Right forelimb (tissue), 1 donor: ENCODE measurements around the gene CARD10.
"Not testable (repeated sequence)": the region's sequence is repeated elsewhere in the genome, so short reads cannot be mapped to it uniquely, and the experiment has no call there.

ENCODE experiments used
- DNase-seq: peaks from one replicate; pipeline ENCODE4 v3.0.0-alpha.2; 2018

CARD10 gene

DNA sequence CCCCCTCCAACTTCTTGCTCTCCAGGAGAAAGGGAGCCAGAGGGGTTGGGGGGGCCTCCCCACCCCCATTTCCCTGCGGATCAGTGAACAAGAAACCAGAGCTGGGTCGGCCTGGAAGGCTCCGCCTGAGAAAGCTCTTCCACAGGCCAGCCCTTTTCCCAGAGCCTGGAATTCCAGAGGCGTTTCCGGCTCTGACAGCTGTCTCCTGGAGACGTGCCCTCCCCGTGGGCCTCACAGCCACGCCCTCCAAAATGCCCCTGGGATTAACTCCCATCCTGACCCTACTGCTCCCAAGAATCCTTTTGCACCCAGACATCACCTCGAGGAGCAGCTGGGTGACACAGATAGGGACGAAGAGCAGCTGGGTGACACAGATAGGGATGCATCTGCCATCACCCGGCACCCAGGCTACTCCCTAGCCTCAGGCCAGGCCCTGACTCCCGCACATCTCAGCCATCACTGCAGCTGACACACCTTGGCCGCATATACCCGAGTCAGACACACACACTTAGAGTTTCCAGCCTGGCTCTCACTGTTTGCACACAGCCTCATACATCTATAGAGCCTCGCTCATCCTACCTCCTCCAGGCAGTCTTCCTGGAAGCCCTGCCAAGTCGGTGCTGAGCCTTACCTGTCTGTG, 33.4 kb upstream of the CARD10 start:
- peak; percentile 81 for DNase-seq

DNA sequence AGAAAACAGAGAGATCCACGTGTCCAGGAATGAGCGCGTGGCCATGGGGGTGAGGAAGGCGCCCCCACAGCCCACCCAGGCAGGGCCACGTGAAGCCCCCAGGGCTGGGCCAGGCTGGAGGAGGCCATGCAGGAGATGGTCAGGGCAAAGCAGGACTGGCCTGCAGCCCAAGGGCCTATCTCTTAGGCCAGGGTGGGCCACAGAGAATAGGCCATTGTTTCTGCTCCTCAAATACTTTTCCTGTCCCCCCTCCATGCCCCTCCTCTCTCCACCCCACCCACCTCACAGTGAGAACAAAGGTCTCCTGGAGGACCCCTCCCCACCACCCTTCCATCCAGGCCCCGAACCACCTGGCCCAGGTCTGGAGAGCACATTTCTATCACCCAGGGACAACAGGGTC, 32.8 kb upstream of the CARD10 start:
- no peak for DNase-seq

DNA sequence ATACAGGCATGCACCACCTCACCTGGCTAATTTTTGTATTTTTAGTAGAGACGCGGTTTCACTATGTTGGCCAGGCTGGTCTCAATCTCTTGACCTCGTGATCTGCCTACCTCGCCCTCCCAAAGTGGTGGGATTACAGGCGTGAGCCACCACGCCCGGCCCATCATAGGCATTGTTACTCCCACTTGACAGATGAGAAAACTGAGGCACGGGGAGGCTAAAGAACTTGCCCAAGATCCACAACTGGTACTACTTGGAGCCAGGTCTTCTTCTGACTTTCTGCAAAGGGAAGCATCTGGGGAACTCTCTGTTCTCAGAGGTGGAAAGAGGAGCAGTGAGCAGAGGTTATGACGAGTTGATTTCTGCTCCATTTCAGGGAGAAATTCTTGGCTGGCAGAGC, 31.7 kb upstream of the CARD10 start:
- not testable (repeated sequence) for DNase-seq

DNA sequence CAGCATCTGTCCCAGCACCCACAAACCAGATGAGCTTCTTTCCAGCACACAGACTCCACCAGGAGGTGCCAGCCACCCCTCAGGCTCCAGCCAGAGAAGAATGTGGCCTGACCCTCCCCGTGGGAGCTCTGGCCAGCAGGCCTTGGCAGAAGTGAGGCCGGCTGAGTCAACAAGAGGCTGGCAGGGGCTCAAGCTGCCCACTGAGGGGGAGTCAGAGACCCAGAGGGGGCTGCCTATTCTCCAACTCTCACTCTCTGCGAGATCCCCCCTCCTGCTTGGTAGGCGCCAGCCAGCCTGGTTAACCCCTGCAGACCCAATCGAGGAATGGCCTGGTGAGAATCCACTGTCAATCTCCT, 30.5 kb upstream of the CARD10 start:
- DNase-seq = peak; percentile 74

DNA sequence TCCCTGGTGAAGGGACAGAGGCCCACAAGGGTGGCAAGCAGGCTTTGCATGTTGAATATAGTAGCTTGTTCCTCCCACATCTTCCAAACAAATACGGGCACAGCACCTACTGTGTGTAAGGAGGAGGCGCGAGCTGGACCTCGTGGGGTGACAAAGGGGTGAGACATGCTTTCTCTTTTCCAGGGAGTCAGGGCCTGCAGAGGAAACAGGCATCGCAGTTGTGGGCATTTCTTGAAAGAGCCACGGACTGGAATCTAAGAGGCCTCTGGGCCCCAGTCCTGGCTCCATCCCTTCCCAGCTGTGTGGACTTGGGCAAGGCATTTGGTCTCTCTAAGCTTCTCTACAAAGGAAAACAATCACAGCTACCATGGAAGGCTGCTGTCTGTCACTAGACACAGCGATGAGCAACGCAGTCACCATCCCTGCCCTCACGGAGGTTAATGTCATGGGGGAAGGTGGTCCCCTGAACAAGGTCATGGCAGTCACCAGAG, 28.1 kb upstream of the CARD10 start:
- peak; percentile 62 for DNase-seq

DNA sequence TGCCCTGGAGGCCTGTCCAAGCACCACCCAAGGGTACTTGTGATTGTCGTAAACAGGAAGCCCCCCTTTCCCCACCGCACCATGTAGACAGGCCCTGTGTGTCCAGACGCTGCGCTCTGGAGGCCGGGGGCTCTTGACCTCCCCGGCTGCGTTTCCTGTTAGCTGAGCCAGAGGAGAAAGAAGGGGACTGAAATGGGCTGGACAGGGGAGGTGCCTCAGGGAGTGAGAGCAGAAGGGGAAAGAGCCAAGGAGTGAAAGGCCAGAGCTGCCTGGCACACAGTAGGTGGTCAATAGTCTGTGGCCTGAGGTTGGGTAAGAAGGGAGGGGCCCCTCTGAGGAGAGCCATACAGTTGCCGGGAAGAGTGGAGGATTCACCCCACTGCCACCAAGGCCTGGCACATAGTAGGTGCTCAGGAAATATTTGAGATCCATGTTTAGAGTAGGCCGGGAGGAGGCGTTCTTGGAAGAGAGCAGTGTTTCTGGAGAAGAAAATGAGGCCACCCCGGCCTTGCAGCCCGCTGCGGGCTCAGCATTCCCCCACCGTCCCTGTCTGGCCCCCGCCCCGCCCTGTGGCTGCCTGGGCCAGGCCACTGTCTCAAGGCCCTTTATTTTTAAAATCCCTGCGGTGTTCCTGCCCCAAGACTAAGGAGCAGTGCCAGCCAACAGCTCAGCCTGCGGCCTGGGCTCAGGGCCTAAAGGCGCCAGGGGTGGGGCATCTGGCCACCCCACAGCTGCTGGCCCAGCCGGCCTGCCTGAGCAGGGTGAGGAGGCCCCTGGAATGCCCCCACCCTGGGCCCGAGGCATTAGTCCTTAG, 27.4 kb upstream of the CARD10 start:
- DNase-seq = peak; percentile 78

DNA sequence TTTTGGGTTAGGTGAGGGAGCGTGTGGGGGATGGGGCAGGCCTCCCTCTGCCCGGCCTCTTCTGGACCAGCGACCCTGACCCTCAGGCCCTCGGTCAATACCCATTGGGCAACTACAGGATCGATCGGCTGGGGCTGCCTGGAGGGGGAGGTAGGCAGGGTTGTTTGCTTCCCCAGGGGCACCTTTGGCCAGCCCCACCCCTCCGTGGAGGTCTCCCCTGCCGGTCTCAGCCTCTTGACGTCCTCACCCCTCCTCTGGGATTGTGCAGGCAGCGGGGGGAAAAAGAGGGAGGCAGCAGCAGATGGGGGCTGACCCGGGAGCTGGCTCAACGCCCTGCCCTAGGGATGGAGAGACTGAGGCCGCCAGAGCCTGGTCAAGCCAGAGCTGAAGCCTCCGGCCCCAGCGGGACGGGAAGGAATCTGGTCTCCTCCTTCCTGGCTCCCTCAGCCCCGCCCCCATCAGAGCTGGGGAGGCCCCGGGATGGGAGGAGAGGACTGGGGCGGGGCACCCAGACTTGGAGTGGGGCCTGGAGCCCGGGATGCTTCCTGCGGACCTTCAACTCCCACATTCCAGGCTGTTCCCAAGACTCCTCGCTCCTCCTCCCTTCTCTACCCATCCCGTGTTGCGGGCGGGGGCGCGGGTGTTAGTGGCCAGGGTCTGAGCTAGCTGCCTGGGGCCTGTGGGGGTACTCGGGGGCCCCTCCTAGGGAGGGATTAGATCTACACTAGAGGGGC, 26.7 kb upstream of the CARD10 start:
- DNase-seq = peak; percentile 91

DNA sequence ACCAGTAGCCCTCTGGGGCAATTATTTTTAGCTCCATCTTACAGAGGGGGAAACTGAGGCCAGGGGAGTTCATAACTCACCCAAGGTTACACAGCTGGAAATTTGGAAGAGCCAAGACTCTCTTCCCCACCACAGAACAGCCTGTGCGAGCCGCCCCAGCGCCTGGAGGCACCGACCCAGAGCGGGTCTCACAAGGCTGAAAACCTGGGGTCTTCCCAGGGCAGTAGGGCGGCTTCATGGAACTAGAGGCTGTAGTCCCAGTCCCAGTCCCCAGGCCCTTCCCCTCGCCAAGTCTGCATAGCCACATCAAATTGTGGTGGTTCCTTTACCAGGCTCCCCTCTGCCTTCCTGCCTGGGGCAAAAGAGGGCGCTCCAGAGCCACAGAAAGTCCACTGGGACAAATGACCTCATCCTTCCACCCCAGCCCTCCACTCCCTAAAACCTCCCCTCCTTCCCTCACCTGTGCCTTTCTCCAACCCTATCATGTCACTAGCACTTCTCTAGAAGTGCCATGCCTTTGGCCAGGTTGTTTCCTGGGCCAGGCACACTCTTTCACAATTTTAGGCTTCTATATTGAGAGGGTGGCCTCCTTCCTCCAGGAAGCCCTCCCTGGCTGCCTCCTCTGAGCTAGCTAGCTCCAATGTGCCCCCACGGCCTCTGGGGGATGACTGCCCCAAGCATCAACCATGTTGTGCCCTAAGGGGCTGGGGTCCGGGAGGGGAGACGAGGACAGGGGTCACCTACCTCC, 25.9 kb upstream of the CARD10 start:
- peak; percentile 72 for DNase-seq

DNA sequence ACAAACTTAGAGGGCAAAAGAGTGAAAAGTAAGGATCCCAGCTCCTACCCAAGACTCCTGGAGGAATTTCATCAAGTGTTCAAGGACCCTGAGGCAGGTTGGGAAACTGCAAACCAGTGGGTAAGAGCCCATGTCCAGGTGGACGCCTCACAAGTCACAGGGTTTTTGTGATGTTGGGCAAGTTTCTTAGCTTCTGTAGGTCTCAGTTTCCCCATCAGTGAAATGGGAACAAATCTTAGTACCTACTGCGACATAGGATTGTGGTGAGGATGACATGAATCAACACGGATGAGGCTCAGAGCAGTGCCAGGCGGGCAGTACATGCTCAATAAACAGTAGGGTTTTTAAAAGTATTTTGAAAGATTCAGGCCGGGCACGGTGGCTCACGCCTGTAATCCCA, 23.7 kb upstream of the CARD10 start:
- DNase-seq = no peak

DNA sequence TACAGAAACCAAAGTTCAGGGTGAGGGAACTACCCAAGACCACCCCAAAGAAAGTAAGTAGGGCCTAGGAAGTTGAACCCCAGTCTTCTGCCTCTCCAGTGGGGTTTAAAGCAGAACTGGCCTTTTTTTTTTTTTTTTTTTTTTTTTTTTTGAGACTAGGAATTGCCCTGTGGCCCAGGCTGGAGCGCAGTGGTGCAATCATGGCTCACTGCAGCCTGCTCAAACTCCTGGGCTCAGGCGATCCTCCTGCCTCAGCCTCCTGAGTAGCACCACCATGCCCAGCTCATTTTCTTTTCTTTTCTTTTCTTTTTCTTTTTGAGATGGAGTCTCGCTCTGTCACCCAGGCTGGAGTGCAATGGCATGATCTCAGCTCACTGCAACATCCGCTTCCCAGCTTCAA, 23.2 kb upstream of the CARD10 start:
- not testable (repeated sequence) for DNase-seq

DNA sequence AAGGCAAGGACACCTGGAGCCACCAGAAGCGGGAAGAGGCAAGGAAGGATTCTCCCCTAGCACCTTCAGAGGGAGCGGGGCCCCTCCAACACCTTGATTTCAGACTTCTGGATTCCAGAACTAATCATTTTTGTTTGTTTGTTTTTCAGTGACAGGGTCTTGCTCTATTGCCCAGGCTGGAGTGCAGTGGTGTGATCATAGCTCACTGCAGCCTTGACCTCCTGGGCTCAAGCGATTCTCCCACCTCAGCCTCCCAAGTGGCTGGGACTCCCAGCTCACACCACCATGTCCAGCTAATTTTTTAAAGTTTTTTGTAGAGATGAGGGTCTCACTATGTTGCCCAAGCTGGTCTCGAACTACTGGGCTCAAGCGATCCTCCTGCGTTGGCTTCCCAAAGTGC, 20.6 kb upstream of the CARD10 start:
- DNase-seq = not testable (repeated sequence)

DNA sequence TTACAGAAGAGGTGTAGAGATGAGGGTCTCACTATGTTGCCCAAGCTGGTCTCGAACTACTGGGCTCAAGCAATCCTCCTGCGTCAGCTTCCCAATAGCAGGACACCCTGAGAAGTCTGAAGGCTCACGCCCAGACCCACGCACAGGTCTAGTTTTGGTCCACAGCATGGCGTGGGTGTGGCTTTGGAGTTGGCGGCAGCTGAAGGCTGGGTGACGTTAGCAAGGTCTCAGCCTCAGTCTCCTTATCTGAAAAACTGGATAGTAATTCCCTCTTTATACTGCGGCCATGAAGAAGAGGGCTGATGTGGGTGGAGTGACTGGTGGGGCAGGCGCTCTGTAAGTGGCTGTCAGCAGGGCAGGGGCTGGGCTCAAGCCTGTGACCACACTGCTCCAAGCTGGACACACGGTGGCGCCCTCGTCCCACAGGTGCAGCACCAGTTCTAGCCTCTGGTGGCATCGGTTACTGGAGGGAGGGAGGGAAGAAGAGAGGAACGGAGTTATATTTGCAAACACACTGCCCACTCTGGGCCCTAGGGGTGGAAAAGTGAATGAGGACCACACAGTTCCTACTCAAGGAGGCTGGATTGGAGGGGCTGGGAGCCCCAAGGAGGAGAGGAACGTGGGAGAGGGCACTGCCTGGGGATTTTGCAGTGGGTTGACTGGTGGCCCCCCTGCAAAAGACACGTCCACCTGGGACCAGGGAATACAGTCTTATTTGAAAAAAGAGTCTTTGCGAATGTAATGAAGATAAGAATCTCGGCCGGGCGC, 19.6 kb upstream of the CARD10 start:
- peak; percentile 97 for DNase-seq

DNA sequence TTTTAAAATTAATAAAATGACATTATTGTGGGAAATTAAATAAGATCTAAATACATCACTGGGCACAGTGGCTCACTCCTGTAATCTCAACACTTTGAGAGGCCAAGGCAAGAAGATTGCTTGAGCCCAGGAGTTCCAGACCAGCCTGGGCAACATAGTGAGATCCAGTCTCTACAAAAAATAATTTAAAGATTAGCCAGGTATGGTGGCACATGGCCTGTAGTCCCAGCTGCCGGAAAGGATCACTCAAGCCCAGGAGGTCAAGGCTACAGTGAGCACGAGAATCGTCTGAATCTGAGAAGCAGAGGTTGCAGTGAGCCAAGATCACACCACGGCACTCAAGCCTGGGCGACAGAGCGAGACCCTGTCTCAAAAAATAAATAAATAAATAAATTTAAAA, 15.9 kb upstream of the CARD10 start:
- DNase-seq = no peak

DNA sequence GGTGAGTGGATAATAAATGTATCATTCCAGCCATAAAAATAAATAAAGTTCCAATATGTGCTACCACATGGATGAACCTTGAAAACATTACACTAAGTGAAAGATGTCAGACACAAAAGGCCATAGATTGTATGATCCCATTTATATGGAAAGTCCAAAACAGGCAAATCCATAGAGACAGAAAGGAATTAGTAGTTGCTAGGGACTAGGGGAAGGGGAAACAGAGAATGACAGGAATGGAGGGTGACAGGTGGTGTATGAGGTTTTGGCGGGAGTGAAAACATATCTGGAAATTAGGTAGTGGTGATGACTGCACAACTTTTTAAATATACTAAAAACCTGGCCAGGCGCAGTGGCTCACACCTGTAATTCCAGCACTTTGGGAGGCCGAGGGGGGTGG, 15.2 kb upstream of the CARD10 start:
- DNase-seq = no peak

DNA sequence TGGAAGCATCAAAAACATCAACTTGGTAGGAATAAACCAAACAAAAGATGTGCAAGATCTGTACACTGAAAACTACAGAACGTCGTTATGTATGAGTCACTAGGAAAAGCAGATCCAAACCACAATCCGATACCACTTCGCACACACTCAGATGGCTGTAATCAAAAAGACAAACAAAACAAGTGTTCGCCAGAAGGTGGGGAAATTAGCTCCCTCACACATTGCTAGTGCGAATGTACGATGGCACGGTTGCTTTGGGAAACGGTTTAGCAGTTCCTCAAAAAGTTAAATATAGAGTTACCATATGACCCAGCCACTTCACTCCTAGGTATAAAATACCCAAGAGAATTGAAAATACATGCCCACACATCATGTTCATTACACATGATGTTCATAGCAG, 14.8 kb upstream of the CARD10 start:
- DNase-seq = no peak

DNA sequence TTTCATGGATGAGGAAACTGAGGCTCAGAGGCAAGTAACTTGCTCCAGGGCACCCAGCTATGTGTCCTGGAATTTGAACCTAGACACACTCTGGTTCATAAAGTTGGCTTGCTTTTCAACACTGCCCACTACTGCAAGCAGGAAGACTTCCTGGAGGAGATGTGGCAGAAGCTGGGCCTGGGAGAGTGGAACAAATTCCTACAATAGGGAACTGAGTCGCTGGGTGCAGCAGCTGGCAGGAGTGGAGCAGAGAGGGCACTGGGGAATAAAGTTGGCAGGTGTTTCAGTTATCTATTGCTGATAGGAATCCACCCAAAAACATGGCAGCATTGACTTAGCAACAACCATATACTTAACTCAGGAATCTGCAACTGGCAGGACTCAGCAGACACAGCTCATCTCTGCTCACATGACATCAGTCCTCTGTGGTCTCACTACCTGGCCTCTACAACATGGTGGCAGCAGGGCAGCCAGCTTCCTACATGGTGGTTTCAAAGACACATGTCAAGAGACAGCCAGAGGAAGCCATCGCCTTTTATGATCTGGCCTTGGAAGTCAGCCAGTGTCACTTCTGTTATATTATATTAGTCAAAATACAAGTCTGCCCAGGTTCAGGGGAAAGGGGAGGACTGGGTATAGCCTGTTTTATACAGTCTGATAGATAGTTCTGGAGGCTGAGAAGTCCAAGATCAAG, 10.6 kb upstream of the CARD10 start:
- peak; percentile 31 for DNase-seq

DNA sequence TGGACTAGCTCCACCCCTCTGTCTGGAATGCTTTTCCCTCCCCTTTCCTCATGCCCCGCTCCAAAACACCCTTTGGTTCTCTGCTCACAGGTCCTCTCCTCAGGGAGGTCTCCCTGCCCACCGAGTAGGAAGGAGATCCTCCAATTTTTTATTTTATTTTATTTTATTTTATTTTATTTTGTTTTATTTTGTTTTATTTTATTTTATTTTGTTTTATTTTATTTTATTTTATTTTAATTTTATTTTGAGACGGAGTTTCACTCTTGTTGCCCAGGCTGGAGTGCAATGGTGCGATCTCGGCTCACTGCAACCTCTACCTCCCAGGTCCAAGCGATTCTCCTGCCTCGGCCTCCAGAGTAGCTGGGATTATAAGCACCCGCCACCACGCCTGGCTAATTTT, 8.7 kb upstream of the CARD10 start:
- not testable (repeated sequence) for DNase-seq

DNA sequence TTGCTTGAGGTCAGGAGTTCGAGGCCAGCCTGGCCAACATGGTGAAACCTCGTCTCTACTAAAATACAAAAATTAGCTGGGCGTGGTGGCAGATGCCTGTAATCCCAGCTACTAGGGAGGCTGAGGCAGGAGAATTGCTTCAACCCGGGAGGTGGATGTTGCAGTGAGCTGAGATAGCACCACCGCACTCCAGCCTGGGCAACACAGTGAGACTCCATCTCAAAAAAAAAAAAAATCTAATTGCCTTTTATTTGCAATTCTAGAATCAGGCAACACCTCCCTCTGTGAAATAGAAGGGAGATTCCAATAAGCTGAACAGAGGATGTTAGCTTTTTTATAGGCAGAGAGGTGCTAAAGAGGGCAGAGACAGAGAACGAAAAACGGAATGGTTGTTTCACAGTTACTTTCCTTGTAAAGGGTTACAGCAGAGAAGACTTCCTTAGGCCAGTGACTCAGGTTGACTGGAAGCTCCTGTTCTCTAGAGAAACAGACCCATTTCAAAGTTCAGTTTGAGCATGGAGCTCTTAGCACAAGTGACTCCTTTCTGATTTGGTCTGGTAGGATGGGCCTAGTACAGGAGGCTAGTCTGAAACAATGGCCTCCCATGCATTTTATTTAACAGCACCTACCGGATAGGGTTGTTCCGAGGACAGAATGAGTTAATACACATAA, 8.0 kb upstream of the CARD10 start:
- DNase-seq = not testable (repeated sequence)

DNA sequence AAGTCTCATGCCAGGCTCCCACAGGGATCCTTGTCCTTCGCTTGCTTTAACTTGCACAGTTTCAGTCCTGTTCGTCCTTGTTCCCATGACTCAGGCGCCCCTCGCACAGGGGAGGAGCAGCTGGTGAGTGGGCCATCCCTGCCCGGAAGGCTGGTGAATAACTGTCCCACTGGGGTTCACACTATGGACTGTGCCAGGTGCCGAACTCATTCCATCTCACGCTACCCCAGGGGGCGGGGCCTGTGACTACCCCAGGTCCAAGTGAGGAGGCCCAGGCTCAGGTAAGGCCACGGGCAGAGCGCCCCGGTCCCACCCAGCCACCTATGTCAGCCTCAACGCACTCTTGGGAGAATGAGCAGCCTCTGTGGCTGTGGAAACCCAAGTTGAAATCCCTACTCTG, 7.2 kb upstream of the CARD10 start:
- no peak for DNase-seq

DNA sequence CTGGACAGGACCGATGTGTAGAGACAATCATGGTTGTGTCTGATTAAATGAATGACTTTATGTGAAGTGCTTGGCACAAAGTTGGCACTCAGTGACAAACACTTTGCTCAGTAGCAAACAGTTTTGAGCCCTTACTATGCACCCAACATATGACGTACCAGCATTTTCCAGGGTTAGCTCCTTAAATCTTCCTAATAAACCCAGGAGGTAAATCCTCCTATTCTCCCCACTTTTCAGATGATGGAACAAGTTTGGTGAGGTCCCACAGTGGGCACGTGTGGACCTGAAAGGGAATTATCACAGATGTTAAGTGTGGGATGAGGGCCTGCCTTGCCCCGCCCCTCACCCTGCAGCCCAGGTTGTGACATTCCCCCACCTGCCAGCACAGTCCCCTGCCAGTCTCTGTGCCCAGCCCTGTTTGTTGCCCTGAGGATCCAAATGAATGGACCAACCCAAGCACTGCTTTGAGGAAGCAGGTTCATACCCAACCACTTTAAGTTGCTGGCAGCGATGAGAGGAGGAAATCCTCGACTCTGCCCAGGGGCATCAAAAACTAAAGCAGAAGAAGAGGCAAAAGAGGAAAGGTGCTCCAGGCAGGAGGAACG, 6.6 kb upstream of the CARD10 start:
- DNase-seq = no peak
